Skeletal muscle tissue (tissue), 4 donors: ENCODE measurements around the gene AIPL1. TPM values are rescaled to one million over a fixed set of nuclear protein-coding genes. Genes with fewer than 3 reads are reported as not detected.

Experiments used
- H3K27ac ChIP-seq: one replicate; pipeline ENCODE4 v1.7.0; 2013; ENCODE audit warnings: mild to moderate bottlenecking, low read depth, low read length, inconsistent platforms
- H3K27me3 ChIP-seq, 3 donors: one replicate each; pipeline ENCODE4 v1.7.0; 2013; ENCODE audit warnings: low read length in 3 of 3; ENCODE audit not compliant: control insufficient read depth in 3 of 3, insufficient read depth in 3 of 3
- H3K36me3 ChIP-seq, 3 donors: one replicate each; pipeline ENCODE4 v1.7.0; 2013; ENCODE audit warnings: low read length in 3 of 3; ENCODE audit not compliant: control insufficient read depth in 3 of 3, insufficient read depth in 3 of 3
- H3K4me1 ChIP-seq, 3 donors: one replicate each; pipeline ENCODE4 v1.7.0; 2013; ENCODE audit warnings: low read length in 3 of 3, mild to moderate bottlenecking in 3 of 3; ENCODE audit not compliant: control insufficient read depth in 3 of 3, insufficient read depth in 3 of 3
- H3K4me3 ChIP-seq, 3 donors: one replicate each; pipeline ENCODE4 v1.7.0; 2013; ENCODE audit warnings: low read length in 3 of 3
- H3K9ac ChIP-seq, 3 donors: one replicate each; pipeline ENCODE4 v1.7.0; 2013; ENCODE audit warnings: low read length in 3 of 3, mild to moderate bottlenecking in 3 of 3, moderate library complexity in 2 of 3, low read depth in 1 of 3
- H3K9me3 ChIP-seq, 3 donors: one replicate each; pipeline ENCODE4 v1.7.0; 2013; ENCODE audit warnings: low read length in 3 of 3; ENCODE audit not compliant: control insufficient read depth in 3 of 3
- total RNA-seq: library from RNA; depleted of rRNA; stranded (reverse); fragments of >200 nt; gene quantifications from one replicate; pipeline ENCODE4 v1.2.3, GENCODE V29; 2014
- donor health status: Osteomylitis.

AIPL1 gene
- total RNA-seq, 1 donor from 2014 or later = not detected

DNA sequence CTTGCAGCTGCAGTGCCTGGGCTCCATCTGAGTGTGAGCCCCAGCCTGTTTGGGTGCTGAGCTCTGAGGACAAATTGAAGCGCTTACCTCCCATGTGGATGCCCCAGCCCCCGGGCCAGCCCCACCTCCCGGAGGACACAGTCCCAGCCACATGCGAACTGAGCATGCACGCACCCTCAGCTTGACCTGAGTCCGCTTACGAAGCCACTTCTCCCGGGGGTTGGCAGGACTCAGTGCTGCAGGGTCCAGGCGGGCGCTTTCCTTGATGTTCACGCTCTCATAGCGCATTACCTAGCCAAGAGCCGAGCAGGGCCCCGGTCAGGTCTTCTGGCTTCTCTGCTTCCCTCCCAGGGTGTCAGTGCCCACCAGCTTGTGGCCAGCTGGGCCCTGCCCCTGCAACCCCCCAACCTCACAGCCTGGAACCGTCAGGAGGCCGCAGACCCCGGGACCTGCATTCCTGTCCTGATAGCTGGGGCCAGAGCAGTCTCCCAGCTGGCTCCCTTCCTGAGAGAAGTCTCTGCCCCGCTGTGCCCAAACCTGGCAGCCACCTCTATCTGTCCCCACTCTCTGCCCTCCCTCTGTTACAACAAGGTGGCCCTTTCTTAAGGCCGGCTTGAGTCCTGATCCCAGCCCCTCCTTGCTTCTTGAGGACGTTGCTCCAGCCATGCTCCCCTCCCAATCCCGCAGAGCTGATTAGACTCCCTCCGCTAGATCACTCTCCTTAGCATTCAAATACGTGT lies 33.3 kb upstream of the AIPL1 start:
- H3K9me3 ChIP-seq = peaks cover 0 to 2% (median 0%) of the 10 kb centered on the region in 3 donors
- peaks cover 13 to 21% (median 14%) of the 10 kb centered on the region in 3 donors for H3K4me1 ChIP-seq
- H3K27me3 ChIP-seq = no peaks in the 10 kb centered on the region
- no peaks in the 10 kb centered on the region for H3K36me3 ChIP-seq
- no peak overlapping the region for H3K27ac ChIP-seq
- H3K9ac ChIP-seq = no peak overlapping the region
- H3K4me3 ChIP-seq = no peak overlapping the region

DNA sequence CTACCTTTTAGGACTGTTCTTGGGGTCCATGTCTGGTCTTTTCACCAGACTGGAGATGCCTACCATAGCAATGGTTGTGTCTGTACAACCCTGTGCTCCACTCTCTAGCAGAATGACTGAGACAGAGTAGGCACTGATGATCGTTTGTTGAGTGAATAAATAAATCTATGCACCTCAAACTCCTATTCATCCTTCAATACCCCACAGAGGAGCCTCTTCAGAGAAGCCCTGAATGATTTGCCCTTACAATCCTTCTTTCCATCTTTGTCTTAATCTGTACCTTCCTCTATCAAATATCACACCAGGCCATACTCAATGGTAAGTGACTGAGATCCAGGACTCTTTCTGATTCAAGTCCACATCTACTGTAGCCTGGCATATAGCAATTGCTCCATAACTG lies 32.6 kb upstream of the AIPL1 start:
- no peaks in the 10 kb centered on the region for H3K27me3 ChIP-seq
- H3K9me3 ChIP-seq = peaks cover 0 to 2% (median 0%) of the 10 kb centered on the region in 3 donors
- no peak overlapping the region for H3K9ac ChIP-seq
- H3K4me1 ChIP-seq = peaks cover 9 to 16% (median 10%) of the 10 kb centered on the region in 3 donors
- H3K4me3 ChIP-seq = no peak overlapping the region
- no peak overlapping the region for H3K27ac ChIP-seq
- no peaks in the 10 kb centered on the region for H3K36me3 ChIP-seq

DNA sequence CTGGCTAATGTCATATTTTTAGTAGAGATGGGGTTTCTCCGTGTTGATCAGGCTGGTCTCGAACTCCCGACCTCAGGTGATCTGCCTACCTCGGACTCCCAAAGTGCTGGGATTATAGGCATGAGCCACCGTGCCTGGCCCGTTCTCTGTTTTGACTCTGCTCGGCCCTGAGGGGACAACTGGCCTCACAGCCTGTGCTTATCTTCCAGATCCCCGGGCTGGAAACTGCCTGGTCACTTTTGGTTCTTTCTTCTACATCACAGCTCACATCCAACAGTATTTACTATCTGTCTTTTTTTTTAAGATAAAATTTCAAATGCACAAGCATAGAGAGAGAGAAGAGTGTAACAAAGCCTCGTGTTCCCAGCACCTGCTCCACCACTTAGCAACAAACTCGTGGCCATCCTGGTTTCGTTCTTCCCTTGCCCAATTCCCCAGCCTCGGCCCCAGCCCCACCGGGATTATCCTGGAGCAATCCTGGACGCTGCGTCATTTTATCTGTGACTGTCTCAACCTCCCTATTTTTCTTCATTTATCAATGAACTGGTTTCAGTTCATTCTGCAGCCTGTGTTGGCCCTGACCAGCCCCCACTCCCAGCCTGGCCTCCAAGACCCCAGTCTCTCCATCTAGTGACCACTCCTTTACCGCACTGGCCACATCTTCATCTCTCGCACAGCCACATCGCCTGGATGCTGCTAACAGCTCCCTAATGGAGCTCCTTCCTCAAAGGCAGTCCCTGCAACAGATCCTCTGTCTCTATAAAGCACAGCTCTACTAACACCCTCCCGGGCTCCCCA lies 30.5 kb upstream of the AIPL1 start:
- no peaks in the 10 kb centered on the region for H3K4me1 ChIP-seq
- H3K9me3 ChIP-seq = peaks cover 0 to 2% (median 0%) of the 10 kb centered on the region in 3 donors
- H3K27me3 ChIP-seq = peaks cover 0 to 5% (median 0%) of the 10 kb centered on the region in 3 donors
- no peak overlapping the region for H3K9ac ChIP-seq
- H3K36me3 ChIP-seq = no peaks in the 10 kb centered on the region
- H3K4me3 ChIP-seq = no peak overlapping the region
- H3K27ac ChIP-seq = no peak overlapping the region

DNA sequence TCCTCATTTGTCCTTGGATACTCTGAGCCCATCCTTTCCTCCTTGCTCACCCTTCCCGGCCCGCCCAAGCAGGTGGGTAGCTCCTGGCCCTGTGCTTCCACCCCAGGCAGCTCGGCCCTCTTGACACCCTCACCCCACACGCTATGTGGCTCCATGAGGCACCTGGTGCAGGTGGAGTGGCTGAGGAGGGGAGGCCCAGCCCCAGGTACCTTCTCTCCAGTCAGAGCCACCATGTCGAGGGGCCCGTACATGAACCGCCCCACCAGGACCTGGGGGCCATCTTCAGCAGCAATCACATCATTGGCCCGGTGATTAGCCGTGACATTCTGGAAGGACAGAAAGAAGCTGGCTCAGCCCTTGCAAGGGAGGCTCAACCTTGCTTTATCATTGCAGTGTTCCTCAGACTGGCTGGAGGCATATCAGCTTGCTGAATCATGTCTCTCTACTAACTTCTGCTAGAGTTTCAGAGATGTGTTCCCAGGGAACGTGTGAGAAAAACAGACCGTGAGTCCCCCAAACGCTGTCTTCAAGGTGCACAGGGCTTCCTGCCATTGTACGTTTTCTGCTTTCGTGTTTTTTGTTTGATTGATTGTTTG lies 29.6 kb upstream of the AIPL1 start:
- H3K27me3 ChIP-seq = peaks cover 0 to 5% (median 3%) of the 10 kb centered on the region in 3 donors
- H3K9me3 ChIP-seq = peaks cover 0 to 2% (median 0%) of the 10 kb centered on the region in 3 donors
- no peaks in the 10 kb centered on the region for H3K36me3 ChIP-seq
- no peaks in the 10 kb centered on the region for H3K4me1 ChIP-seq
- H3K4me3 ChIP-seq = no peak overlapping the region
- no peak overlapping the region for H3K9ac ChIP-seq
- no peak overlapping the region for H3K27ac ChIP-seq

DNA sequence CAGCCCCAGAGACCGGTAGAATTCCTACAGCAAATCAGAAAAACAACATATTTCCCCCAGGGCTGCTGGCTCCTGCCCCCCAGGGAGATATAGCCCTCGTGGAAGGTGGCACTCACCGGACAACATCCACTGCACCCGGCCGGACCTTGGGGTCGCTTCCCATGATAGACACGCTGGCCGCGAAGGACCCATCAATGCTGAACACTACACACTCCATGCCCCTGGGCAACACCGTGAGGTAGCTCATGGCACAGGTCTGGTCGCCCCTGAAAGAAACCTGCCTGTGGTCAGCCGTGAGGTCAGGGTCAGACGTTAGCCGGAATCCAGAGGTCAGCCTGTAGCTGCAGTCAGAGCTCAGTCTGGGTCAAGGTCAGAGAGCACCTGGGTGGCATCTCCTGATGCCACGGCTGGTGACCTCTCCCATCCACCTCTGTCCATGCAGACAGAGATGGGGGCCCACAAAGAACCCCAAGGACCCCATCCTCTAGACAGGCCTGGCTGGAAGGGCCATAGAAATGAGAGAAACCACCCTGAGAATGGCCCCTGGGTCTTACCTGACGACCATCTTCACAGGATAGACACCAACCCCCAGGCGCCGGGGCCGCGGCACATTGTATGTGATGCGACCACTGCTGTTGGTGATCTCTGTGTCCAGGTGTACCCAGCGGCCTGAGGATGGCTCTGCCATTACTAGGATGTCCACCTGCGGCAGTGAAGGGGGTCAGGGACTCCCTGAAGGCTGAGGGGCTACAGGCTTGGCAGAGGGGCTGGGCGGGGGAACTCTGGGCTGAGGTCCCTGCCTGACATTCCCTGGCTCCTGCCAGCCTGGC lies 28.9 kb upstream of the AIPL1 start:
- Histone ChIP-seq H3K4me3 (no peak overlapping the region), H3K4me1 (no peaks in the 10 kb centered on the region), H3K27ac (no peak overlapping the region), H3K36me3 (no peaks in the 10 kb centered on the region), H3K27me3 (peaks cover 0 to 6% (median 5%) of the 10 kb centered on the region in 3 donors), H3K9me3 (peaks cover 0 to 2% (median 0%) of the 10 kb centered on the region in 3 donors), H3K9ac (no peak overlapping the region)

DNA sequence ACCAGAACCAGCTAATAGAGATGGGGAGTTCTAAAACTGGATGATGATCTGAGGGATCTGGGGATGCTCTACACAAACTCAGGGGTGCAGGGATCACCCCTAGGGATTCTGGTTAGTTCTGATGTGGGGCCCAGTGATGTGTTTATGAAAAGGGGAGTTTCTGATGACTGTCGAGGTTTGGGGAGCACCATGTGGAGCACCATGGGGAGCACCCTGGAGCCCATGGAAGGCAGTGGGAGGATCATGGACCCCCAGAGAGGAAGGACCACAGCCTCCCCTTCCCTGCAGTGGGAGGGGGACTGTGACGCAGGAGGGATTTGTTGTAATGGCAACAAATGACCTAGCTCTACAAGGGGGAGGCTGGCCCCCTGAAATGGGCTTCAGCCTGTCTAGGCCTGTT lies 27.8 kb upstream of the AIPL1 start:
- peaks cover 0 to 6% (median 5%) of the 10 kb centered on the region in 3 donors for H3K27me3 ChIP-seq
- H3K4me3 ChIP-seq = no peak overlapping the region
- H3K4me1 ChIP-seq = no peaks in the 10 kb centered on the region
- H3K9me3 ChIP-seq = peaks cover 0 to 2% (median 0%) of the 10 kb centered on the region in 3 donors
- no peak overlapping the region for H3K27ac ChIP-seq
- H3K9ac ChIP-seq = no peak overlapping the region
- H3K36me3 ChIP-seq = no peaks in the 10 kb centered on the region

DNA sequence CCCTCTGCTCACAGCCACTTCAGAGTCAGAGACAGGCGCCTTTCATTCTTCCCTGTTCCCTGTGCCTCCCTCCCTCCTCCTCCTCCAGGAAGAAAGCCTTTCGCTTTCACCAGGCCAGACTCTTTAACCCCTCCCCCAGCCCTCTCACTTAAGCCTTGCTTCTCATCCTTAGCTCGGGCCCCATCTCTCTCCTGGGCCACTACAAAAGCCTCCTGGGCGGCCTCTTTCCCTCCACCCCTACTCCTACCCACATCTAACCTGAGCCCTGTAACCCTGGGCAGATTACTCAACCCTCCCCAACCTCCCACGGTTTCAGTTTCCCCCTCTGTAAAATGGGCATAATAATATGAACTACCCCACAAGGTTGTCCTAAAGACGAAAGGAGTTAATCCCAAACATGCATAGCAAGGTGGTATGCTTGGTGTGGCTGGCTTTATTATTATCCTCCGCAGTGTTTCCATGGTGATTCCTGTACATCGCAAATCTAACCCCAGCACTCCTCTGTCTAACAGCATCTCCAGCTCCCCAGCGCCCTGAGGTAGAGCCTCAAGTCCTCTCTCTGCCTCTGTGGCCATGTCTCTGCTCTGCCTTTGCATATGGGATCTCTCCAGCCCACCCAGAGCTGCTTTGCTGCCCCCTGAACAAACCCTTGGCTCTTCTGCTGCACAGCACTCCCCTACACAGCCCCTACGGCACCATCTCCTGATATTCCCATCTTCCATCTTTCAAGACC lies 27.0 kb upstream of the AIPL1 start:
- H3K27ac ChIP-seq = no peak overlapping the region
- no peak overlapping the region for H3K9ac ChIP-seq
- no peaks in the 10 kb centered on the region for H3K9me3 ChIP-seq
- no peak overlapping the region for H3K4me3 ChIP-seq
- peaks cover 0 to 6% (median 5%) of the 10 kb centered on the region in 3 donors for H3K27me3 ChIP-seq
- H3K36me3 ChIP-seq = no peaks in the 10 kb centered on the region
- peaks cover 0 to 4% (median 3%) of the 10 kb centered on the region in 3 donors for H3K4me1 ChIP-seq

DNA sequence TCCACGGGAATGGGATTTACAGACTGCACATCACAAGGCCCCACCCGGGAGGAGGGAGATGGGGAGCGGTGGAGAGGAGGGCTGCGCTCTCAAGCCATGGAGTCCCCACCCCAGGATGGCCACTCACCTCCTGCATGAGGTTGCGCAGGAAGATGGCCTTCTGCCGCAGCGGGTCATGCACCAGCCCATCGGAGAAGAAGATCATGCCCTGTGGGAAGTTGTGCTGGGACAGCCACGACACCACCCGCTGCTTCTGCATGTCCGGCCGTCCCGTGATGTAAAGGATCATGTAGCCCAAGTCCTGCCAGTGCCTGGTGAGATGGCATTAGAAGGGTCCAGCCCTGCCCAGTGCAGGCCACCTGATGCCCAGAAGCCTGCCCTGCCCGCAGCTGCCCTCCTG lies 26.3 kb upstream of the AIPL1 start:
- H3K4me3 ChIP-seq = no peak overlapping the region
- no peak overlapping the region for H3K9ac ChIP-seq
- no peaks in the 10 kb centered on the region for H3K9me3 ChIP-seq
- H3K27ac ChIP-seq = no peak overlapping the region
- no peaks in the 10 kb centered on the region for H3K36me3 ChIP-seq
- H3K4me1 ChIP-seq = peaks cover 0 to 9% (median 7%) of the 10 kb centered on the region in 3 donors
- peaks cover under 1 to 10% (median 6%) of the 10 kb centered on the region in 3 donors for H3K27me3 ChIP-seq
